HFFc6 (cell line): ENCODE measurements around the gene PPFIA3. TPM values are rescaled to one million over a fixed set of nuclear protein-coding genes. Genes with fewer than 3 reads are reported as not detected.
"Not testable (repeated sequence)": the region's sequence is repeated elsewhere in the genome, so short reads cannot be mapped to it uniquely, and the experiment has no call there.

ENCODE experiments used
- DNase-seq: peaks from one replicate; pipeline ENCODE4 v3.0.0-alpha.2; 2018
- H3K27ac Mint-ChIP-seq: 2 replicates; pipeline ENCODE4 v1.8.0; 2020; ENCODE audit warnings: mild to moderate bottlenecking, mixed read lengths
- H3K27me3 Mint-ChIP-seq: 2 replicates; pipeline ENCODE4 v1.8.0; 2021; ENCODE audit warnings: mild to moderate bottlenecking, moderate library complexity, mixed read lengths; ENCODE audit not compliant: insufficient read depth
- H3K36me3 Mint-ChIP-seq: 2 replicates; pipeline ENCODE4 v1.8.0; 2021; ENCODE audit warnings: low read depth, mixed read lengths
- H3K4me1 Mint-ChIP-seq: 2 replicates; pipeline ENCODE4 v1.8.0; 2020; ENCODE audit warnings: low read depth, mixed read lengths
- H3K4me3 Mint-ChIP-seq: 2 replicates; pipeline ENCODE4 v1.8.0; 2020; ENCODE audit warnings: mild to moderate bottlenecking, moderate library complexity, mixed read lengths
- H3K9me3 Mint-ChIP-seq: 2 replicates; pipeline ENCODE4 v1.8.0; 2020; ENCODE audit warnings: mild to moderate bottlenecking, mixed read lengths
- total RNA-seq, 6 experiments: library from RNA; stranded (reverse); fragmentation: NEBNext Ultra II Directional; extraction: Animal tissue kit (Norgen Biotek cat#: 25700); gene quantifications; 2 replicates in 1 of 6; 3 replicates in 5 of 6; pipeline ENCODE4 v1.2.3, GENCODE V29; 2021
- TF ChIP-seq, protein P1 (sequence below): fragments of 200-600 bp; sonication (generic); IDR thresholded peaks from 2 replicates; pipeline ENCODE4 v1.5.0; 2021; ENCODE audit warnings: antibody characterized with exemption, mild to moderate bottlenecking

PPFIA3 gene
- total RNA-seq, 6 experiments from 2014 or later: 1.9 to 2.4 (median 2.3) TPM

- Mint-ChIP-seq H3K27ac (no peak overlapping the region), H3K4me1 (peaks cover 10% of the 10 kb centered on the region), H3K4me3 (no peak overlapping the region), H3K9me3 (no peaks in the 10 kb centered on the region), H3K27me3 (peaks cover 16% of the 10 kb centered on the region), H3K36me3 (no peaks in the 10 kb centered on the region)
- DNase-seq: no peak
- TF ChIP-seq, protein P1, sequence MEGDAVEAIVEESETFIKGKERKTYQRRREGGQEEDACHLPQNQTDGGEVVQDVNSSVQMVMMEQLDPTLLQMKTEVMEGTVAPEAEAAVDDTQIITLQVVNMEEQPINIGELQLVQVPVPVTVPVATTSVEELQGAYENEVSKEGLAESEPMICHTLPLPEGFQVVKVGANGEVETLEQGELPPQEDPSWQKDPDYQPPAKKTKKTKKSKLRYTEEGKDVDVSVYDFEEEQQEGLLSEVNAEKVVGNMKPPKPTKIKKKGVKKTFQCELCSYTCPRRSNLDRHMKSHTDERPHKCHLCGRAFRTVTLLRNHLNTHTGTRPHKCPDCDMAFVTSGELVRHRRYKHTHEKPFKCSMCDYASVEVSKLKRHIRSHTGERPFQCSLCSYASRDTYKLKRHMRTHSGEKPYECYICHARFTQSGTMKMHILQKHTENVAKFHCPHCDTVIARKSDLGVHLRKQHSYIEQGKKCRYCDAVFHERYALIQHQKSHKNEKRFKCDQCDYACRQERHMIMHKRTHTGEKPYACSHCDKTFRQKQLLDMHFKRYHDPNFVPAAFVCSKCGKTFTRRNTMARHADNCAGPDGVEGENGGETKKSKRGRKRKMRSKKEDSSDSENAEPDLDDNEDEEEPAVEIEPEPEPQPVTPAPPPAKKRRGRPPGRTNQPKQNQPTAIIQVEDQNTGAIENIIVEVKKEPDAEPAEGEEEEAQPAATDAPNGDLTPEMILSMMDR: no peak
These were observed 5.8 kb downstream of the PPFIA3 start for GRCh38 chr19:49125025-49125731.

- Mint-ChIP-seq H3K9me3 (no peaks in the 10 kb centered on the region), H3K4me1 (peaks cover 10% of the 10 kb centered on the region), H3K27ac (no peak overlapping the region), H3K36me3 (no peaks in the 10 kb centered on the region), H3K4me3 (no peak overlapping the region), H3K27me3 (peaks cover 10% of the 10 kb centered on the region)
- DNase-seq: no peak
- TF ChIP-seq, protein P1: no peak
These were observed 7.2 kb downstream of the PPFIA3 start for GRCh38 chr19:49126575-49126974.

DNA sequence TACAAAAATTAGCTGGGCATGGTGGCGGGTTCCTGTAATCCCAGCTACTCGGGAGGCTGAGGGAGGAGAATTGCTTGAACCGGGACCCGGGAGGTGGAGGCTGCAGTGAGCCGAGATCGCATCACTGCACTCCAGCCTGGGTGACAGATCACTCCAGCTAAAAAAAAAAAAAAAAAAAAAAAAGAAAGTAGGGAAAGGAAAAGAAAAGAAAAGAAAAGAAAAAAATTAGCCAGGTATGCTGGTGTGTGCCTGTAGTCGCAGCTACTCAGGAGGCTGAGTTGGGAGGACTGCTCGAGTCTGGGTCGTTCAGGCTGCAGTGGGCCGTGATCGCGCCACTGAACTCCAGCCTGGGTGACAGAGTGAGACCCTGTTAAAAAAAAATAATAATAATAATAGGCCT is 7.9 kb downstream of the PPFIA3 start:
- not testable (repeated sequence) for H3K4me3 Mint-ChIP-seq, H3K27ac Mint-ChIP-seq, DNase-seq, H3K9me3 Mint-ChIP-seq, H3K36me3 Mint-ChIP-seq
- peaks cover 10% of the 10 kb centered on the region for H3K4me1 Mint-ChIP-seq
- peaks cover 10% of the 10 kb centered on the region for H3K27me3 Mint-ChIP-seq

DNA sequence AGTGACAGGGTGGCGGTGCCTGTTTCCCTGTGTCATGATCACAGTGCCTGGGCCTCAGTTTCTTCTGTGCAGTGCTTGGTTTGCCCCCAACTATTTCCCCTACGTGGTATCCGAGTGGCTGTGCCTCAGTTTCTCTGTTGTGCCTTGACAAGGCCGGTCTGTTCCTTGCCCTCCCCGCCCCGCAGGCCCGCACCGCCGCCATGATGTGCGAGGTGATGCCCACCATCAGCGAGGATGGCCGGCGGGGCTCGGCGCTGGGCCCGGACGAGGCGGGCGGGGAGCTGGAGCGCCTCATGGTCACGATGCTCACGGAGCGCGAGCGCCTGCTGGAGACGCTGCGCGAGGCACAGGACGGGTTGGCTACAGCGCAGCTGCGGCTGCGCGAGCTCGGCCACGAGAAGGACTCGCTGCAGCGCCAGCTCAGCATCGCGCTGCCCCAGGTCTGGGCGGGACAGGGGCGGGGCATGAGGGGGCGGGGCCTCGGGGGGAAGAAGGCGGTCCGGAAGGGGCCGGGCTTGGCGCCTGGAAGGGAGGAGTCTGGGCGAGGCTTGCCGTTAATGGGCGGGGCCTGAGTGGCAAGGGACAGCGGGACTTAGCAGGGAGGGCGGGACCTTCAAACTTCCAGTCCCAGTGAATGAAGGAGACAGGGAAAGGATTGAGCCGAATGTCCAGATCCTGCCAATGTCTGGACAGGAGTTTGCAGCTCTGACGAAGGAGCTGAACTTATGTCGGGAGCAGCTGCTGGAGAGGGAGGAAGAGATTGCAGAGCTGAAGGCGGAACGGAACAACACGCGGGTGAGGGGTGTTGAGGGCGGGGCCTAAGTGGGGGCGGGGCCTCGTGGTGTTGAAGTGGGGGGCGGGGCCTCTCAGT is 8.6 kb downstream of the PPFIA3 start:
- TF ChIP-seq, protein P1: no peak; the same call in 1 of the 2 replicates
- Mint-ChIP-seq H3K36me3 (no peaks in the 10 kb centered on the region), H3K4me3 (peak overlapping the region; percentile 85), H3K27me3 (peaks cover 10% of the 10 kb centered on the region), H3K9me3 (no peaks in the 10 kb centered on the region), H3K4me1 (peaks cover 10% of the 10 kb centered on the region), H3K27ac (peak overlapping the region; percentile 51; the same call in 1 of the 2 replicates)
- peak; percentile 94 for DNase-seq

DNA sequence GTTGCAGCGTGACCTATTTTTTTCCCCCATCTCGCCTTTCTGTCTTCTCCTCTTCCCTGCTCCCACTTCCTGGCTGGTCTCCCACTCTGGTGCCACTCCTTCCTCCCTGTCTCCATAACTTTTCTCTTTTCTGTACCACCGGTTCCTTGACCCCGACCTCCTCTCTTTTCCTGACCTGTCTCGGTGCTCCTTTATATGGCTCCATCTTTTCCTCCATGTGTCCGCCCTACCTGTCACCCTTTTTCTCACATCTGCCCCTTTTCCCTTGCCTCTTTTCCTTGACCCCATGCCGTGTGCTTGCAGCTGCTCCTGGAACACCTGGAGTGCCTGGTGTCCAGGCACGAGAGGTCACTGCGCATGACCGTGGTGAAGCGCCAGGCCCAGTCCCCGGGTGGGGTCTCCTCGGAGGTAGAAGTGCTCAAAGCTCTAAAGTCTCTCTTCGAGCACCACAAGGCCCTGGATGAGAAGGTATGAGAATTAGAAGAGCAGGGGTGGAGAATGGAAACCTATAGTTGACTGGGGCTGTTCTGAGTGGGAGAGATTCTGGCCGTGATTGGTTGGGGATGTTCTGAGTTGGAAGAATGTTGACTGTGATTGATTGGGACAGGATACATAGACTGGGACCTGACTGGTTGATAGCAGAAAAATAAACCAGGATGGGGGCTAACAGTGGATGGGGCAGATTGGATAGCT is 9.3 kb downstream of the PPFIA3 start:
- no peak overlapping the region for H3K27ac Mint-ChIP-seq
- H3K27me3 Mint-ChIP-seq: peaks cover 6% of the 10 kb centered on the region
- no peaks in the 10 kb centered on the region for H3K9me3 Mint-ChIP-seq
- no peak for DNase-seq
- TF ChIP-seq, protein P1: no peak
- no peaks in the 10 kb centered on the region for H3K36me3 Mint-ChIP-seq
- peak overlapping the region; percentile 85 for H3K4me3 Mint-ChIP-seq
- peaks cover 10% of the 10 kb centered on the region for H3K4me1 Mint-ChIP-seq
